Tibial nerve (tissue), 4 donors: ENCODE results near the gene C11orf97. TPM values are rescaled to one million over a fixed set of nuclear protein-coding genes. Genes with fewer than 3 reads are reported as not detected.

Experiments
- DNase-seq, 2 donors: peaks; one replicate each; pipeline ENCODE4 v3.0.0-alpha.2; 2019; ENCODE audit warnings: low spot score in 2 of 2
- H3K27ac ChIP-seq, 4 donors: fragments of 200-600 bp; sonication (generic) in 3 of 4; one replicate each; pipeline ENCODE4 v1.5.1; 2017 to 2019; ENCODE audit warnings: mild to moderate bottlenecking in 1 of 4
- H3K27me3 ChIP-seq, 2 donors: fragments of 200-600 bp; sonication (generic) in 1 of 2; one replicate each; pipeline versions ENCODE4 v1.5.1 to v1.6.0; 2017 to 2019
- H3K36me3 ChIP-seq, 3 donors: fragments of 200-600 bp; sonication (generic); one replicate each; pipeline ENCODE4 v1.5.1; 2018 to 2019
- H3K4me1 ChIP-seq, 4 donors: fragments of 200-600 bp; sonication (generic) in 3 of 4; one replicate each; pipeline ENCODE4 v1.5.1; 2017 to 2019
- H3K4me3 ChIP-seq, 4 donors: fragments of 200-600 bp; sonication (generic) in 3 of 4; one replicate each; pipeline ENCODE4 v1.5.1; 2017 to 2019; ENCODE audit warnings: mild to moderate bottlenecking in 1 of 4, moderate library complexity in 1 of 4
- H3K9me3 ChIP-seq, 4 donors: fragments of 200-600 bp; sonication (generic) in 3 of 4; one replicate each; pipeline ENCODE4 v1.5.1; 2017 to 2019
- CTCF ChIP-seq, 5 experiments: fragments of 200-600 bp in 3 of 5; fragments of 450-650 bp in 2 of 5; sonication (generic) in 3 of 5; IDR thresholded peaks; one replicate each; pipeline ENCODE4 v1.5.1; 2016 to 2019; ENCODE audit warnings: antibody characterized with exemption in 5 of 5, mild to moderate bottlenecking in 3 of 5, moderate library complexity in 2 of 5
- EP300 ChIP-seq, 2 donors: sonication (generic); formaldehyde crosslinking; IDR thresholded peaks; one replicate each; pipeline ENCODE4 v1.6.1; 2017; ENCODE audit warnings: antibody characterized with exemption in 2 of 2, mild to moderate bottlenecking in 1 of 2
- POLR2A ChIP-seq, 2 donors: fragments of 450-650 bp; IDR thresholded peaks; one replicate each; pipeline ENCODE4 v1.6.1; 2017; ENCODE audit warnings: antibody characterized with exemption in 2 of 2, mild to moderate bottlenecking in 2 of 2, moderate library complexity in 2 of 2
- WGBS, 2 donors: methylation state at CpG; one replicate each; pipeline ENCODE4 v1.1.5; 2018; 5-methylcytosine and 5-hydroxymethylcytosine counted together
- small RNA-seq: library from RNA; depleted of rRNA; stranded (forward); fragments of <200 nt; gene quantifications from one replicate; pipeline ENCODE3, GENCODE V24; 2016
- total RNA-seq, 4 donors: library from RNA; depleted of rRNA; stranded (reverse); fragments of >200 nt; gene quantifications; one replicate each; pipeline ENCODE4 v1.1.0, GENCODE V29; 2016

C11orf97 gene
- total RNA-seq, 4 donors from 2014 or later: not detected

DNA sequence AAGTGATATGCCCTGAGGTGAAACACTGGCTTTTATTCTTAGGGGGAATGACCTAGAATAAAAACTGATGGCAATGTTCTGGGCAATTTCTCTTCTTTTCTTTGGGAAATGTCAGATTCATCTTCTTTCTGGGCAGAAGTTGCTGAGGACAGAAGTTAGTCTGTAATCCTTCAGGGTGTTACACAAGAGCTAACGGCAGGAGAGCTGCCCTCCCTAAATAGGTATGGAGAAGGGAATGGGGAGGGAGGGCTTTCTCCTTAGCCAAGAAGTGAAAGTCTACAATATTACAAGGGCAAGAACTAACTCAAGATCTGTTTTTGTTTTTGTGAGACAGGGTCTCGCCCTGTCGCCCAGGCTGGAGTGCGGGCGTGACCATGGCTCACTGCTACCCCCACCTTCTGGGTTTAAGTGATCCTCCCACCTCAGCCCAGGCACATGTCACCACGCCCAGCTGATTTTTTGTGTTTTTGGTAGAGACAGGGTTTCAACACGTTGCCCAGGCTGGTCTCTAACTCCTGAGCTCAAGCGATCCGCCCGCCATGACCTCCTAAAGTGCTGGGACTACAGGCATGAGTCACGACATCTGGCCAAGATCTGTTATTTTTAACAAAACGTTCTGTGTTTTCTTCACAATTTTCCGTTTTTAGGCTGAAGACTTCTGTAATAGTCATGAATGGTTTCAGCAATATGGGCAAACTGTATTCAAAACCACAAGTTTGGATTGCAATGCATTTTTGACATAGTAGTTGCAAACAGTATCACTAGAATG is 62.1 kb downstream of the C11orf97 start:
- Histone ChIP-seq H3K4me3 (peak overlapping the region in 1 of 4 donors; percentile 23), H3K9me3 (no peaks in the 10 kb centered on the region), H3K36me3 (no peaks in the 10 kb centered on the region), H3K27ac (peak overlapping the region in 2 of 4 donors; percentile 43 to 59), H3K27me3 (no peaks in the 10 kb centered on the region), H3K4me1 (peaks cover 0 to 16% (median 2%) of the 10 kb centered on the region in 4 donors)
- 50 to 53% methylated on average over 13 of the region's 13 CpGs for WGBS, 2 donors
- no peak for DNase-seq
- TF ChIP-seq POLR2A (IDR thresholded peaks at IDR 0.05): no peak
- no peak for TF ChIP-seq CTCF (IDR thresholded peaks at IDR 0.05)
- peak in 1 of 2 donors; percentile 25 for TF ChIP-seq EP300 (IDR thresholded peaks at IDR 0.05)

- Histone ChIP-seq H3K4me3 (no peak overlapping the region), H3K27me3 (no peaks in the 10 kb centered on the region), H3K36me3 (no peaks in the 10 kb centered on the region), H3K9me3 (no peaks in the 10 kb centered on the region), H3K4me1 (peaks cover 0 to 16% (median 2%) of the 10 kb centered on the region in 4 donors), H3K27ac (no peak overlapping the region)
- no peak for DNase-seq
- TF ChIP-seq EP300 (IDR thresholded peaks at IDR 0.05): no peak
- TF ChIP-seq POLR2A (IDR thresholded peaks at IDR 0.05): no peak
- no peak for TF ChIP-seq CTCF (IDR thresholded peaks at IDR 0.05)
- 86 to 89% methylated on average over 5 of the region's 5 CpGs for WGBS, 2 donors
Measured at GRCh38 chr11:94576306-94576705, 64.0 kb downstream of the C11orf97 start.

DNA sequence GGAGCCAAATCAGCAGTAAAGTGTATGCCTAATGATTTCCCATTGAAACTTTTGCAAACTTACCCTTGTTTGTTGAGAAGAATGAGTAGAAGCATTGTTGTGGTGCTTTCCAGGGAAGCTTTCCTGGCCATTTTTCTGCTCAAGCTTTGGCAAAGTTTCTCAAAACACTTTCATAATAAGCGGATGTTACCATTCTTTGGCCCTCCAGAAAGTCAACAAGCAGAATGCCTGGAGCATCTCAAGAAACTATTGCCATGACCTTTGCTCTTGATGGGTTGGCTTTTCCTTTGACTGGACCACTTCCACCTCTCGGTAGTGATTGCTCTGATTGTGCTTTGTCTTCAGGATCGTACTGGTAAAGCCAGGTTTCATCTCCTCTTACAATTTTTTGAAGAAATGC is 65.6 kb downstream of the C11orf97 start:
- TF ChIP-seq POLR2A (IDR thresholded peaks at IDR 0.05) (no peak), EP300 (IDR thresholded peaks at IDR 0.05) (no peak), CTCF (IDR thresholded peaks at IDR 0.05) (no peak)

More for the DNA sequence above, 65.6 kb downstream of the C11orf97 start:
- no peak for DNase-seq
- 62 to 67% methylated on average over 3 of the region's 3 CpGs for WGBS, 2 donors
- Histone ChIP-seq H3K4me3 (no peak overlapping the region), H3K9me3 (no peaks in the 10 kb centered on the region), H3K36me3 (no peaks in the 10 kb centered on the region), H3K27ac (no peak overlapping the region), H3K27me3 (no peaks in the 10 kb centered on the region), H3K4me1 (peaks cover 0 to 16% (median 2%) of the 10 kb centered on the region in 4 donors)

Small RNAs within 50 kb of the gene (small RNA-seq; reads per million reads assigned to genes)
- gene MIR548L: not detected

Other genes starting within 250 kb of the C11orf97 start
- gene IZUMO1R, start 207.9 kb upstream of the C11orf97 start, total RNA-seq: under 1 TPM in 1 of 4 donors, not detected in 3; 0.59 TPM
- gene GPR83, start 111.0 kb upstream of the C11orf97 start, total RNA-seq: under 1 TPM in 1 of 4 donors, not detected in 3; 0.21 TPM
- 10 to 100 TPM; 14.0 to 28.4 (median 17.4) TPM for gene MRE11, start 18.6 kb upstream of the C11orf97 start, total RNA-seq
- 10 to 100 TPM in 3 of 4 donors, 1 to 10 TPM in 1; 9.2 to 44.9 (median 16.8) TPM for gene ANKRD49, start 18.5 kb upstream of the C11orf97 start, total RNA-seq
- gene FUT4, start 31.5 kb downstream of the C11orf97 start, total RNA-seq: 10 to 100 TPM in 1 of 4 donors, 1 to 10 TPM in 3; 5.4 to 11.0 (median 7.7) TPM
- 1 to 10 TPM; 7.2 to 9.0 (median 8.3) TPM for gene PIWIL4, start 54.9 kb downstream of the C11orf97 start, total RNA-seq